ENCODE results near the gene IL1R1.

IL1R1 gene

DNA sequence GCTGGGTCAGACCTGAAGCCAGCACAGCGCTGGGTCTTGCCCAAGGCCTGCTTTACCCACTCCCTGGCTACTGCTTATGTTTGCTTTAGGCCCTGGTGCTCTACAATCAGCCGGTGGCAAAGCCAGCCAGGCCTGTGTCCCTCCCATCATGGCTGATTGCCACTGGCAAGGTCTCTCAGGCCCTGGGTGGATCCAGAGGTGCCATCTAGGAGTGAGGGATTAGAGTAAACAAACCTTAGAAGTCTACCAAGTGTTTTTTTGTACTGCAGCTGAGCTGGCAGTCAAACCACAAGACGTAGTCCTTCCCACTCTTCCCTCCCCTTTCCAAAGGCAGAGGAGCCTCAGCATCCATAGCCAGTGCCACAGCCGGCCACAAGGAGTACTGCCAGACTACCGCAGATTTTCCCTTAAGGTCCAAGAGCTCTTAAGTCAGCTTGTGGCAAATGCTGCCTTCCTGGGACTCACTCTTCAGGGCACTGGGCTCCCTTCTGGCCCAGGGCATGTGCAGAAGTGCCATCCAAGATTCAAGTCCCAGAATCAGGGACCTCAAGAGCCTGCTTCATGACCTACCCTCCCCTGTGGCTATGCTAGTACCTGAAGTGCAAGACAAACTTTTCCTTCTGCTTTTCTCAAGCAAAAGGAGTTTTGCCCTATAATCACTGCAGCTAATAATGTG lies 64.3 kb downstream of the IL1R1 start:
- no peak for DNase-seq (ENCODE audit: low read depth)

DNA sequence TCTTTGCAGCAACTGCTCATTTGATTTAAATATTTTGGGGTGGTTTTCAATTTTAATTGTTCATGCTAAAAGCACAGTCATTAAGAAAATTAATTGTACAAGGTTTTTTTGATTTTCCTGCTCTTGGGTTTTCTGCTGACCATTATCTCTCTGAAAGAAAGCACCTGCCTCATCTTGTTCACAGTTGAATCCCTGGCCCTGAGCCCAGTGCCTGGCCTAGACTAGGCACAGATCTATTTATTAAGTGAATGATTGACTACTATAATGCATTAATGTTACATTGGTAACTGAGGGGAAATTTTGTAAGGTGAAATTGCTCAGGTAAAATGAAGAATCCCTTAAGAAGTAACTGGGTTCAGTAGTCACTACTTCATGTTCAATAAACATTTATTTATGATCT lies 66.2 kb downstream of the IL1R1 start:
- no peak for DNase-seq (ENCODE audit: low read depth)

DNA sequence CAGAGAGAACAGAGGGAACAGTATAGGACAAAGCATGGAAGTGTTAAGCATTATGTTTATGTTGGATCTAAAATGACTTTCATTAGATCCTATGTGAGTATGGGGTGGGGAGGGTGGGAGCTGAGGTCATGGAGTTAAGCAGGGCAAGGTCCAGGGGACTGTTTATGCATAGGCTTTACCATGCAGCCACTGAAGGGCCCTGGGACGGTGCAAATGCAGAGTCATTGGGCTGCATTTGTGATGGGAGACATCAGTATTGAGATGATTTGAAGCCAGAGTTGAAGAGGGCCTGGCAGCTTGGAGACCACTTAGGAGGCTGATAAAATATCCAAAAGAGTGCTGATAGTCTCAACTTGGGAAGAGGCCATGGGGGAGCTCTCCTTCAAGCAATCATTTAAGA lies 66.9 kb downstream of the IL1R1 start:
- DNase-seq (ENCODE audit: low read depth), result no peak

DNA sequence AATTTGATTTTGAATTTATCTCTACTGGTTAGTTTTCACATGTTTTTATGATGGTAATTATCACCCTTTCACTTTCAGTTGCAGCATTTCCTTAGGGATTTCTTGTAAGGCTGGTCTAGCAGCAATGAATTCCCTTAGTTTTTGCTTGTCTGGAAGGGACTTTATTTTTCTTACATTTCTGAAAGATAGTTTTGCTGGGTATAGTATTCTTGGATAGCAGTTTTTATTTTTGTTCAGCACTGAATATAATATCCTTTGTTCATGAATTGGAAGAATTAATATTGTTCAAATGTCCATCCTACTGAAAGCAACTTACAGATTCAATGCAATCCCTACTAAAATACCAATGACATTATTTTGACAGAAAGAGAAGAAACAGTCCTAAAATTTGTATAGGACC lies 74.5 kb downstream of the IL1R1 start:
- no peak for DNase-seq (ENCODE audit: low read depth)

DNA sequence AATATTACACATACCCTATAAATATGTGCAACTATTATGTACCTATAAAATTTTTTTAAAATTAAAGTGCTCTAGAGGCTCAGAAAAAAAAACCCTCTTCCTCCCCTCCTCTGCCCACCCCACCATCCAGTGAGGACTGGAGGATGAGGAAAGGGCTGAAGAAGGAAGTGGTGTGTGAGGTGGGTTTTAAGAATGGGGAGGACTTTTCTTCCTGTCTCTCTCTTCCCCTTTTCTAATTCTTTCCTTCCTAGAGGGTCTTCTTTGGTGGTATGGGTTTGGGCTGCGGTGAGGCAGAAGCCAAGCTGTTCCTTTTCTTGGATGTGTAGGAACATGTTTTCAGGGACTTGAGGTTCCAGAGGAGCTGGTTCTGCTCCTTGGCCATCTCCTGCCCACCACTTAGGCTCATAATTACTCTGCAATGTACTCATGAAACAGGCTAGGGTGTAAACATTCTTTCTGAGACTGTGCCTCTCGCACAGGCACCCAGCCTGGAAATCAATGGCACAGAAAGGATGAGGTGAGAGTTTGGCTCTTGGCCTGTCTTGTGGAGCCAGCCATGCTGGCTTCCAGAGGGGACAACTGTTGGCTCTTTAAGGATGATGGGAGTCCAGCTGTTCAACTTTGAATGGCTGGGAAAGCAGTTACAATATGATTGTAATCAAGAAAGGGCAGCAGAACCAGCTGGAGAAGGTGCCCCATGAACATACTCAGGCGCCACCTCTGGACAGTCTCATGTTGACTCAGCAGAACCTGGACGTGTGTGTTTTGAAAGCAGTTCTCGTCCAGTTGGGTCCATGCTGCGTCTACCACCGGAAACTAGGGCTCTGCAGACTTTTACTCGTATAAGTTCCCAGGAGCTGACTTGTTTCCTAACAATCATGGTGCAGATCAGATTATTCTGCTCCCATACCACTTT lies 82.5 kb downstream of the IL1R1 start:
- no peak for DNase-seq (ENCODE audit: low read depth)

DNA sequence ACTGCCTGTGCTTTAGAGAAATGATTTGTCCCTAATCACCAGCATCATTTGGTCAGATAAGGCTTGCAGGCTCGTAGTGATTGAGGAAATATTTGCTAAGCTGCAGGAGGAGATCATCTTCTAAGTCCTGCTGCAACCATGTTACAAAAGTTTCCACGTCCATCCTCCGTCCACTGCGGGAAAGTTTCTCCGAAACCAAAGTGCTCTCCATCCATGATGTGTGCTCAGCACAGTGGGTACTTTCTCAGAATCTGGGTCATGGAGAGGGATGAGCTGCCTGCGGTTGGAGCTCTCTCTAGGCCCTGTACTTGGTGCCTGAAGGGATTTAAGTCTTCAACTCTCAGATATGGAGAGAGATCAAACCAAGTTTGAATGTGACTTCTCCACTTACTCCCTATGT lies 83.6 kb downstream of the IL1R1 start:
- DNase-seq (ENCODE audit: low read depth), result no peak

DNA sequence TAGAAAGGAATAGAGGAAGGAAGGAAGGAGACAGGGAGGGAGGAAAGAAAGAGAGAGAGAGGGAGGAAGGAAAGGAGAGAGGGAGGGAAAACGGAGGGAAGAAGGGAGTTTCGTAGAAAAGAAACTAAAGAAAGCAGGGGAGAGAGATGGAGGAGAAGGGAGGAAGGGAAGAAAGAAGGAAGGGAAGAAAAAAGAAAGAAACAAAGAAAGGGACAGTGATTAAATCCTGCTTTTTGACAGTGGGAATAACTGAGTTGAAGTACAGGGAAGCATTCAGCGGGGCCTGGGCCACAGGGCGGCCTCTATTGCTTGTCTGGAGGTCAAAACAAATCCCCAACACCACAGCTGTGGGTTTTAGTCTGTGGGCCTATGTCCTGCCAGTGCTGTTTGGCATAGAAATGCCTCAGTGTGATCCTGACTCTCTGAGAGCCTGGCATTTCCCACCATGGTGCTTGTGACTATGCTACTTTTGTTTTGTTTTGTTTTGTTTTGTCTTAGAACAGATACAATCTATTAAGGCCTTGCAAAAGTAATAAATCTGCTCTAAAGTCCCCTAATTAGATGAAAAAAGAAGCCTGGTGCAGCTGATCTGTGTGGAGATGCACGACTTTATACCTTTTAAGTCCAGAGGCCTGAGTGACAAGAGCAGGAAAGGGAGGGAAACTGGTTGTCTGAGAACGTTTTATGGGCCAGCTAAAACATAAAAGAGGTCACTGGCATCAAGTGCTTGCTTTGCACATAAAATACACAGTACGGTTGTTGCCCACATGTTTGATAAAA lies 84.3 kb downstream of the IL1R1 start:
- no peak for DNase-seq (ENCODE audit: low read depth)

DNA sequence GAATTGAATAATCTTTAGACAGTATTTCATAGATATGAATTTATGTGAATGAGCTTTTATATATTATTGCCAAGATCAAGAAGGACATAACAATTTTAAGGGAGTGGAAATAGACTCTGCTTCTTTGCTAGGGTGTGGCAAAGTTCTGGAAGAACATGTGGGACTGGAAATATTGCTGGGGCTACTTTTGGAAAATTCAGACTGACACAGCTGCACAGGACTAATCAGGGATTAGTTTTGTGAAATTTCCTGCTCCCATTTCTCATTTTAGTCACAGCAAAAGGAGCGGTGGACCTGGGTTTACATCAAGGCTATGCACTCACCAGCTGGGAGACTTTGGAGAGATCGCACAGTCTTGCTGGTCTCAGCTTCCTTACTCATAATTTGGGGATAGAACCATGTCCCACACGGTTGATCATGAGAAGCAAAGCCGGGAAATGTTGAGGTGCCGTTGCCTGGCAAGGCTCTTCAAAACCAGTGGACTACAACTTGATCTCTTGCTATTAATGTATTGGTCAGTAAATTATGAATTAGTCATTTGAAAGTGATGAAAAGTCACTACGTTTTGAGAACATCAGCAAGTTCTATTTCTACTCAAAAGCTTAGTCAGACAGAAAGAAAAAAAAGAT lies 86.7 kb downstream of the IL1R1 start:
- no peak for DNase-seq (ENCODE audit: low read depth)

Data from activated T-helper 9 cell treated with anti-CD3 and anti-CD28 coated beads, Interleukin-2, amount 50 U/mL, for 16 hours (primary cell).